Calu3 (cell line): ENCODE data around the gene GRK5. TPM values are rescaled to one million over a fixed set of nuclear protein-coding genes. Genes with fewer than 3 reads are reported as not detected.

Experiments
- BruUV-seq: library from RNA; stranded (reverse); fragments of 400-500 nt; replicated peaks from 2 replicates; lab custom pipeline; 2021; lab: Mats Ljungman, UMichigan
- CTCF ChIA-PET: fragments of 300-600 bp; sonication (Branson Sonifier 250); formaldehyde crosslinking; loops from one replicate; lab custom pipeline; 2022; ENCODE audit warnings: antibody characterized with exemption; lab: Charles Lee
- DNase-seq: peaks from one replicate; pipeline ENCODE4 v3.0.0; 2022
- H3K27ac Mint-ChIP-seq: one replicate; pipeline ENCODE4 v1.8.0; 2022; ENCODE audit warnings: mixed read lengths; ENCODE audit not compliant: unreplicated experiment
- H3K27me3 Mint-ChIP-seq: one replicate; pipeline ENCODE4 v1.8.0; 2022; ENCODE audit warnings: mixed read lengths; ENCODE audit not compliant: unreplicated experiment
- H3K36me3 Mint-ChIP-seq: one replicate; pipeline ENCODE4 v1.8.0; 2022; ENCODE audit warnings: mild to moderate bottlenecking, moderate library complexity, mixed read lengths; ENCODE audit not compliant: insufficient read depth, unreplicated experiment
- H3K4me1 Mint-ChIP-seq: one replicate; pipeline ENCODE4 v1.8.0; 2022; ENCODE audit warnings: mild to moderate bottlenecking, low read depth, mixed read lengths; ENCODE audit not compliant: unreplicated experiment
- H3K4me3 Mint-ChIP-seq: one replicate; pipeline ENCODE4 v1.8.0; 2022; ENCODE audit warnings: mild to moderate bottlenecking, low read depth, moderate library complexity, mixed read lengths; ENCODE audit not compliant: unreplicated experiment
- H3K9me3 Mint-ChIP-seq: one replicate; pipeline ENCODE4 v1.8.0; 2022; ENCODE audit warnings: low read depth, mixed read lengths; ENCODE audit not compliant: unreplicated experiment
- CTCF ChIP-seq: fragments of 200-600 bp; IDR thresholded peaks from one replicate; pipeline ENCODE4 v1.8.0; 2022; ENCODE audit warnings: antibody characterized with exemption; ENCODE audit not compliant: unreplicated experiment
- intact Hi-C: fragments of 100-400 bp; cut with micrococcal nuclease; formaldehyde crosslinking; loops from one replicate; pipeline ENCODE4 v1.10.0; 2022; ENCODE audit not compliant: unreplicated experiment
- total RNA-seq: library from RNA; stranded (reverse); gene quantifications from 2 replicates; pipeline ENCODE4 v1.2.3, GENCODE V29; 2022

Gene GRK5
- total RNA-seq, 1 experiment from 2014 or later, result 4.4 TPM

- no TSS peak for BruUV-seq
Measured at GRCh38 chr10:119201233-119201632, 6.1 kb upstream of the GRK5 start.

GRCh38 chr10:119203006-119203405 is 4.4 kb upstream of the GRK5 start:
- CTCF ChIA-PET, result interaction anchor here (1.2 kb wide), 1 partner anchor 242 kb away, joined by 3 read pairs; no protein-coding TSS in a partner anchor
- no peak for TF ChIP-seq CTCF
- BruUV-seq, result no TSS peak
- Mint-ChIP-seq H3K27ac (no peak overlapping the region), H3K36me3 (peaks cover 19% of the 10 kb centered on the region), H3K4me3 (no peak overlapping the region), H3K27me3 (peaks cover under 1% of the 10 kb centered on the region), H3K9me3 (no peaks in the 10 kb centered on the region), H3K4me1 (peaks cover 8% of the 10 kb centered on the region)
- DNase-seq, result no peak
- intact Hi-C loops, result loop anchor here (10.0 kb wide), 1 partner anchor 72 kb away; no protein-coding TSS in a partner anchor

More at GRCh38 chr10:119201233-119201632, 6.1 kb upstream of the GRK5 start:
- H3K27ac Mint-ChIP-seq, result no peak overlapping the region
- H3K27me3 Mint-ChIP-seq, result no peaks in the 10 kb centered on the region
- peaks cover 5% of the 10 kb centered on the region for H3K36me3 Mint-ChIP-seq
- no peak for DNase-seq
- TF ChIP-seq CTCF, result no peak
- no peaks in the 10 kb centered on the region for H3K9me3 Mint-ChIP-seq
- H3K4me1 Mint-ChIP-seq, result peaks cover 3% of the 10 kb centered on the region
- H3K4me3 Mint-ChIP-seq, result no peak overlapping the region
- intact Hi-C loops, result loop anchor here (10.0 kb wide), 1 partner anchor 74 kb away; no protein-coding TSS in a partner anchor
- CTCF ChIA-PET, result no interaction called here

- no peaks in the 10 kb centered on the region for H3K9me3 Mint-ChIP-seq
- CTCF ChIA-PET, result interaction anchor here (0.7 to 2.0 kb wide), 3 partner anchors 25 to 284 kb away, joined by 3 to 7 read pairs (median 7); no protein-coding TSS in a partner anchor
- DNase-seq, result peak; percentile 72
- H3K27ac Mint-ChIP-seq, result peak overlapping the region; percentile 98
- H3K4me1 Mint-ChIP-seq, result peaks cover 19% of the 10 kb centered on the region
- peaks cover 8% of the 10 kb centered on the region for H3K27me3 Mint-ChIP-seq
- peak overlapping the region; percentile 80 for H3K4me3 Mint-ChIP-seq
- intact Hi-C loops, result loop anchor here (10.0 kb wide), 1 partner anchor 69 kb away; no protein-coding TSS in a partner anchor
- peaks cover 26% of the 10 kb centered on the region for H3K36me3 Mint-ChIP-seq
- no peak for TF ChIP-seq CTCF
- TSS peak; percentile 86 for BruUV-seq
Measured at GRCh38 chr10:119205894-119206602, 1.3 kb upstream of the GRK5 start.

- peak; percentile 69 for TF ChIP-seq CTCF
- peaks cover 19% of the 10 kb centered on the region for H3K4me1 Mint-ChIP-seq
- BruUV-seq, result no TSS peak
- H3K9me3 Mint-ChIP-seq, result no peaks in the 10 kb centered on the region
- peak; percentile 68 for DNase-seq
- peaks cover 8% of the 10 kb centered on the region for H3K27me3 Mint-ChIP-seq
- peak overlapping the region; percentile 83 for H3K4me3 Mint-ChIP-seq
- intact Hi-C loops, result loop anchor here (10.0 kb wide), 1 partner anchor 68 kb away; no protein-coding TSS in a partner anchor
- CTCF ChIA-PET, result interaction anchor here (0.6 to 2.0 kb wide), 5 partner anchors 22 to 283 kb away, joined by 3 to 7 read pairs (median 4); no protein-coding TSS in a partner anchor
- peak overlapping the region; percentile 98 for H3K27ac Mint-ChIP-seq
- peaks cover 26% of the 10 kb centered on the region for H3K36me3 Mint-ChIP-seq
Measured at GRCh38 chr10:119206603-119207365, 587 bp upstream of the GRK5 start.
